Neural cell (in vitro differentiated cells): Measurements from ENCODE around the gene SERPINB1. TPM values are rescaled to one million over a fixed set of nuclear protein-coding genes. Genes with fewer than 3 reads are reported as not detected.

Experiments used
- H2AFZ ChIP-seq: fragments of 200-600, 300-800 bp; sonication (generic), shearing (Covaris generic); 2 replicates; pipeline ENCODE4 v1.6.0; 2014; ENCODE audit warnings: low read depth, mild to moderate bottlenecking, antibody characterized with exemption, low read length, moderate library complexity
- H3F3A ChIP-seq: fragments of 200-600 bp; shearing (Covaris generic); 2 replicates; pipeline ENCODE4 v1.6.1; 2016; ENCODE audit warnings: mild to moderate bottlenecking, moderate library complexity, mixed read lengths, antibody characterized with exemption, low read length; ENCODE audit not compliant: insufficient read depth, poor library complexity, severe bottlenecking
- H3K27ac ChIP-seq: fragments of 200-600, 300-800 bp; sonication (generic), shearing (Covaris generic); 2 replicates; pipeline ENCODE4 v1.5.1; 2014; ENCODE audit warnings: mild to moderate bottlenecking, low read length, moderate library complexity
- H3K27me3 ChIP-seq: fragments of 300-800, 200-600 bp; sonication (generic), shearing (Covaris generic); 2 replicates; pipeline ENCODE4 v1.6.0; 2014; ENCODE audit warnings: mild to moderate bottlenecking, low read depth, low read length, moderate library complexity; ENCODE audit not compliant: insufficient read depth
- H3K36me3 ChIP-seq: fragments of 300-800, 200-600 bp; sonication (generic), shearing (Covaris generic); 2 replicates; pipeline ENCODE4 v1.5.1; 2014; ENCODE audit warnings: mild to moderate bottlenecking, antibody characterized with exemption, low read length, moderate library complexity; ENCODE audit not compliant: insufficient read depth
- H3K4me2 ChIP-seq: fragments of 300-800, 200-600 bp; sonication (generic), shearing (Covaris generic); 2 replicates; pipeline ENCODE4 v1.6.0; 2014; ENCODE audit warnings: mild to moderate bottlenecking, low read length
- H3K4me3 ChIP-seq: fragments of 300-800, 200-600 bp; sonication (generic), shearing (Covaris generic); 2 replicates; pipeline ENCODE4 v1.5.1; 2014; ENCODE audit warnings: mild to moderate bottlenecking, low read length, moderate library complexity
- H3K79me2 ChIP-seq: fragments of 200-600 bp; shearing (Covaris generic); replicated peaks from 2 replicates; pipeline ENCODE4 v1.6.0; 2014; ENCODE audit warnings: mild to moderate bottlenecking, low read length, moderate library complexity; ENCODE audit not compliant: insufficient read depth
- H3K9ac ChIP-seq: fragments of 300-800, 200-600 bp; sonication (generic), shearing (Covaris generic); 2 replicates; pipeline ENCODE4 v1.6.1; 2016; ENCODE audit warnings: mild to moderate bottlenecking, low read length, mixed read lengths
- H3K9me2 ChIP-seq: fragments of 200-600 bp; shearing (Covaris generic); 2 replicates; pipeline ENCODE4 v1.6.1; 2016; ENCODE audit warnings: mild to moderate bottlenecking, low read length, mixed read lengths; ENCODE audit not compliant: insufficient read depth
- H3K9me3 ChIP-seq: fragments of 200-600, 300-800 bp; sonication (generic), shearing (Covaris generic); 2 replicates; pipeline ENCODE4 v1.6.1; 2016; ENCODE audit warnings: mild to moderate bottlenecking, mixed run types, low read length, moderate library complexity, mixed read lengths
- H4K20me1 ChIP-seq: fragments of 200-600 bp; shearing (Covaris generic); 2 replicates; pipeline ENCODE4 v1.6.1; 2016; ENCODE audit warnings: mild to moderate bottlenecking, mixed run types; ENCODE audit not compliant: insufficient read depth
- EP300 ChIP-seq: fragments of 450-650 bp; conservative IDR thresholded peaks from 2 replicates; pipeline ENCODE4 v1.6.1; 2014; ENCODE audit warnings: antibody characterized with exemption, mild to moderate bottlenecking, moderate library complexity; ENCODE audit not compliant: poor library complexity, severe bottlenecking
- EZH2 ChIP-seq: fragments of 200-600, 300-800 bp; shearing (Covaris generic), sonication (generic); IDR thresholded peaks from 2 replicates; pipeline ENCODE4 v1.6.1; 2014; ENCODE audit warnings: antibody characterized with exemption, low read length, borderline replicate concordance, mild to moderate bottlenecking; ENCODE audit not compliant: insufficient read depth, poor library complexity, severe bottlenecking
- MXI1 ChIP-seq: fragments of 450-650 bp; conservative IDR thresholded peaks from 2 replicates; pipeline ENCODE4 v1.6.1; 2014; ENCODE audit warnings: antibody characterized with exemption, mild to moderate bottlenecking; ENCODE audit not compliant: poor library complexity, severe bottlenecking
- POLR2AphosphoS5 ChIP-seq: IDR thresholded peaks from 2 replicates; pipeline ENCODE4 v1.6.1; 2012
- RAD21 ChIP-seq: fragments of 450-650 bp; conservative IDR thresholded peaks from 2 replicates; pipeline ENCODE4 v1.6.1; 2014; ENCODE audit warnings: antibody characterized with exemption, mild to moderate bottlenecking, moderate library complexity
- SMC3 ChIP-seq: fragments of 450-650 bp; conservative IDR thresholded peaks from 2 replicates; pipeline ENCODE4 v1.6.1; 2014; ENCODE audit warnings: antibody characterized with exemption, mild to moderate bottlenecking, moderate library complexity; ENCODE audit not compliant: poor library complexity
- TAF1 ChIP-seq: IDR thresholded peaks from 2 replicates; pipeline ENCODE4 v1.6.1; 2012; ENCODE audit warnings: low read depth
- polyA plus RNA-seq: library from polyadenylated mRNA; depleted of rRNA; stranded (reverse); fragments of >200 nt; gene quantifications from 2 replicates; pipeline ENCODE4 v1.2.3, GENCODE V29; 2014
- TF ChIP-seq, protein P1 (sequence below): fragments of 450-650 bp; IDR thresholded peaks from 2 replicates; pipeline ENCODE4 v1.5.1; 2014; ENCODE audit warnings: antibody characterized with exemption, mild to moderate bottlenecking, moderate library complexity; ENCODE audit not compliant: poor library complexity, severe bottlenecking
- TF ChIP-seq, protein P2 (sequence below): IDR thresholded peaks from 2 replicates; pipeline ENCODE4 v1.6.1; 2012; ENCODE audit warnings: borderline replicate concordance

The SERPINB1 gene
- polyA plus RNA-seq, 1 donor from 2014 or later: not detected

DNA sequence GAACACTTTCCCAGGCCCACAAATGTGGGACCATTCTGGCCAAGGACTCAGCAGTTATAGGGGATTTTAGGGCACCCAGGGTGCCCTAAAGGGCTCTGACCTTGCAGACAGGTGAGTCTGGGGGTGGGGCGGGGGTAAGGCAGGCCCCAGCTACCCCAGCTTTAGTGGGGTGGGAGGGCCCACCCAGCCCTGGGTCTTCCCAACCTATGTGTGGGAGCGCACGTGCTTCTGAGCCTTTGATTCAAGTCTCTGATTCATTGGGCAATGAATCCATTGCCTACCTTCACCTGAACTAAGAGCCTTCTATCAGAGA, 958 bp downstream of the SERPINB1 start:
- no peaks in the 10 kb centered on the region for H3F3A ChIP-seq
- H3K4me3 ChIP-seq: no peak overlapping the region
- no peaks in the 10 kb centered on the region for H3K79me2 ChIP-seq
- no peaks in the 10 kb centered on the region for H3K9me3 ChIP-seq
- no peaks in the 10 kb centered on the region for H3K27me3 ChIP-seq
- H2AFZ ChIP-seq: no peak overlapping the region
- H3K9me2 ChIP-seq: no peaks in the 10 kb centered on the region
- H3K27ac ChIP-seq: no peak overlapping the region
- H3K36me3 ChIP-seq: no peaks in the 10 kb centered on the region
- H3K4me2 ChIP-seq: no peak overlapping the region
- no peak overlapping the region for H3K9ac ChIP-seq
- H4K20me1 ChIP-seq: no peaks in the 10 kb centered on the region
- no peak for TF ChIP-seq EP300
- TF ChIP-seq, protein P1, sequence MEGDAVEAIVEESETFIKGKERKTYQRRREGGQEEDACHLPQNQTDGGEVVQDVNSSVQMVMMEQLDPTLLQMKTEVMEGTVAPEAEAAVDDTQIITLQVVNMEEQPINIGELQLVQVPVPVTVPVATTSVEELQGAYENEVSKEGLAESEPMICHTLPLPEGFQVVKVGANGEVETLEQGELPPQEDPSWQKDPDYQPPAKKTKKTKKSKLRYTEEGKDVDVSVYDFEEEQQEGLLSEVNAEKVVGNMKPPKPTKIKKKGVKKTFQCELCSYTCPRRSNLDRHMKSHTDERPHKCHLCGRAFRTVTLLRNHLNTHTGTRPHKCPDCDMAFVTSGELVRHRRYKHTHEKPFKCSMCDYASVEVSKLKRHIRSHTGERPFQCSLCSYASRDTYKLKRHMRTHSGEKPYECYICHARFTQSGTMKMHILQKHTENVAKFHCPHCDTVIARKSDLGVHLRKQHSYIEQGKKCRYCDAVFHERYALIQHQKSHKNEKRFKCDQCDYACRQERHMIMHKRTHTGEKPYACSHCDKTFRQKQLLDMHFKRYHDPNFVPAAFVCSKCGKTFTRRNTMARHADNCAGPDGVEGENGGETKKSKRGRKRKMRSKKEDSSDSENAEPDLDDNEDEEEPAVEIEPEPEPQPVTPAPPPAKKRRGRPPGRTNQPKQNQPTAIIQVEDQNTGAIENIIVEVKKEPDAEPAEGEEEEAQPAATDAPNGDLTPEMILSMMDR: no peak
- TF ChIP-seq SMC3: no peak
- TF ChIP-seq, protein P2, sequence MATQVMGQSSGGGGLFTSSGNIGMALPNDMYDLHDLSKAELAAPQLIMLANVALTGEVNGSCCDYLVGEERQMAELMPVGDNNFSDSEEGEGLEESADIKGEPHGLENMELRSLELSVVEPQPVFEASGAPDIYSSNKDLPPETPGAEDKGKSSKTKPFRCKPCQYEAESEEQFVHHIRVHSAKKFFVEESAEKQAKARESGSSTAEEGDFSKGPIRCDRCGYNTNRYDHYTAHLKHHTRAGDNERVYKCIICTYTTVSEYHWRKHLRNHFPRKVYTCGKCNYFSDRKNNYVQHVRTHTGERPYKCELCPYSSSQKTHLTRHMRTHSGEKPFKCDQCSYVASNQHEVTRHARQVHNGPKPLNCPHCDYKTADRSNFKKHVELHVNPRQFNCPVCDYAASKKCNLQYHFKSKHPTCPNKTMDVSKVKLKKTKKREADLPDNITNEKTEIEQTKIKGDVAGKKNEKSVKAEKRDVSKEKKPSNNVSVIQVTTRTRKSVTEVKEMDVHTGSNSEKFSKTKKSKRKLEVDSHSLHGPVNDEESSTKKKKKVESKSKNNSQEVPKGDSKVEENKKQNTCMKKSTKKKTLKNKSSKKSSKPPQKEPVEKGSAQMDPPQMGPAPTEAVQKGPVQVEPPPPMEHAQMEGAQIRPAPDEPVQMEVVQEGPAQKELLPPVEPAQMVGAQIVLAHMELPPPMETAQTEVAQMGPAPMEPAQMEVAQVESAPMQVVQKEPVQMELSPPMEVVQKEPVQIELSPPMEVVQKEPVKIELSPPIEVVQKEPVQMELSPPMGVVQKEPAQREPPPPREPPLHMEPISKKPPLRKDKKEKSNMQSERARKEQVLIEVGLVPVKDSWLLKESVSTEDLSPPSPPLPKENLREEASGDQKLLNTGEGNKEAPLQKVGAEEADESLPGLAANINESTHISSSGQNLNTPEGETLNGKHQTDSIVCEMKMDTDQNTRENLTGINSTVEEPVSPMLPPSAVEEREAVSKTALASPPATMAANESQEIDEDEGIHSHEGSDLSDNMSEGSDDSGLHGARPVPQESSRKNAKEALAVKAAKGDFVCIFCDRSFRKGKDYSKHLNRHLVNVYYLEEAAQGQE: no peak
- TF ChIP-seq TAF1: no peak
- no peak for TF ChIP-seq MXI1
- TF ChIP-seq EZH2: no peak
- TF ChIP-seq POLR2AphosphoS5: no peak
- no peak for TF ChIP-seq RAD21

DNA sequence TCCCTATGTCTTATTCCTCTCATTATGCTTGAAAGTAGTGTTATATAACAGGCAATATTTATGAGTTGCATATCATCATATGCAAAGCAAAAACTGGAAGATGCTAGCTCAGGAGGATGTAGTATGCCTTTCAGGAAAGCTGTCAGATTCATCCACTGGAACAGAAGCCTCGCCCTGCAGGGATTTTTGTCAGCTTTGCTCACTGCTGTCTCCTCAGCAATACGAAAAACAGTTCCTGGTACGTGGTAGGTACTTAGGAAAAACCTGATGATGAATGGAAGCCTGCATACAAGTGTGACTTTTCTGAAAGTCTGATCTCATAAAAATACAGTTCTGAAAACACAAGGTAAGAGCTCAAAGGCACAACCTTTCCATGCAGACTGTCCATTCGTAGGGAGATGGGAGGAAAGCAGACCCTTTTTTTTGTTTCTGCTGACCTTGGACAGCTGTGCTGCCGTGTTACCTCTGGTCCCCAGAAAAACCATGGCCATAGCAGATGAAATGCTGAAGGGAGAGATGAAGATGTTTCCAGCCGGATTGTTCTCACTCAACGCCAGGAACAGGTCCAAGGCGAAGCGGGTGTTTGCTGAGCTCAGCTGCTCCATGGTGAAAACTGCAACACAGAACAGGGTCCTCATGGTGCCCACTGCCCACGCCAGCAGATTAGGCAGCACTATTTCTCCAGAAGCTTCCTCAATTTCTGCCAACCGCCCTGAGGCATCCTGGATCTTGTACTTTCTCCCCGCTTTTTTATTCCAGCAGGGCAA, 1.5 kb downstream of the SERPINB1 start:
- TF ChIP-seq EZH2 (no peak), MXI1 (no peak), SMC3 (no peak), POLR2AphosphoS5 (no peak), TAF1 (no peak), EP300 (no peak), RAD21 (no peak)
- TF ChIP-seq, protein P1: no peak
- TF ChIP-seq, protein P2: no peak
- Histone ChIP-seq H3K4me3 (no peak overlapping the region), H3K9me2 (no peaks in the 10 kb centered on the region), H3K9me3 (no peaks in the 10 kb centered on the region), H3F3A (no peaks in the 10 kb centered on the region), H3K27me3 (no peaks in the 10 kb centered on the region), H3K4me2 (no peak overlapping the region), H2AFZ (no peak overlapping the region), H3K36me3 (no peaks in the 10 kb centered on the region), H4K20me1 (no peaks in the 10 kb centered on the region), H3K9ac (no peak overlapping the region), H3K79me2 (no peaks in the 10 kb centered on the region), H3K27ac (no peak overlapping the region)
